ENCODE measurements around the gene PTGIS. TPM values are rescaled to one million over a fixed set of nuclear protein-coding genes. Genes with fewer than 3 reads are reported as not detected.

Gene PTGIS
- total RNA-seq, 6 experiments from 2014 or later: 0.05 TPM; not detected in 5

DNA sequence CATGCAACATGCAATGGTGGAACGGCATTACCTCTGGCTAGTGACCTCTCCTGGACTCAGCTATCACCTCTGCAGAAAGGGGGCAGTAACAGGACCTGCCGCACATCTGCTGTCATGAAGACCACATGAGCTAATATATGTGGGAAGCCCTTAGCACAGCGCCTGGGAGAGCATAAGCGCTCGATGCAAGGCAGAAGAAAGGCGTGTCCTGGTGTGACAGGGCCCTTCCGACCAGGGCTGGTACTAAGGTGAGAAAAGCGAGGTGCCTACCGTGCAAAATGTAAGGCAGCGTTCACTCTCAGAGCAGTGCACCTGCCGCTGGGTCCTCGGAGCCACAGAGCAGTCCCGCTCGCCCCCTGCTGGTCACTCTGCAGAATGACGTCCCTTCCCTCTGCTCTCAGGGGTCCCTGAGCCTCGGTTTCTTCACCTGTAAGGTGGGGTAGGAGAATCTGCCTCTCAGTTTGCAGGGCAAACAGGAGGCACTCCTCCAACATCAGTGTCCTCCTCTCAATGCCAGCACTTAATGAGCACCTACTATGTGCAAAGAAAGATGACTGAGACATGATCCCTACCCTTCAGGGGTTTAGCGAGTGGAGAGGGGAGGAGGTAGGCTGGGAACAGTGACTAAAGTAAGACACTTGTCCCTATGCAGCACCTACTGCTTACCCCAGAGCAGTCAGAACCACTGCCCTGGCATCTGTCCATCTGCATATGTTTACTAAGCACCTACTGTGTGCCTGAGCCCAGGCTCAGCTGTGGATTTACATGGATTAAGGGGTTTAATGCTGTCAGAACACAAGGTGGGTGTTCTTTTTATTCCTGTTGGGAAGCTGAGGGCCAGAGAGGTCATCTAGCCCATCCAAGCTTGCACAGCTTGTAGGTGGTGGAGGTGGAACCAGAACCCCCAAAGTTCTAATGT, 41.1 kb upstream of the PTGIS start:
- Mint-ChIP-seq H3K27ac (no peak overlapping the region), H3K4me3 (no peak overlapping the region), H3K4me1 (ENCODE audit: low read depth) (peaks cover 22% of the 10 kb centered on the region), H3K27me3 (ENCODE audit: insufficient read depth) (no peaks in the 10 kb centered on the region; the same call in none of the 2 replicates), H3K36me3 (ENCODE audit: low read depth) (no peaks in the 10 kb centered on the region), H3K9me3 (no peaks in the 10 kb centered on the region)
- DNase-seq: peak; percentile 12
- peak; percentile 100 for TF ChIP-seq CTCF (IDR thresholded peaks at IDR 0.05)

DNA sequence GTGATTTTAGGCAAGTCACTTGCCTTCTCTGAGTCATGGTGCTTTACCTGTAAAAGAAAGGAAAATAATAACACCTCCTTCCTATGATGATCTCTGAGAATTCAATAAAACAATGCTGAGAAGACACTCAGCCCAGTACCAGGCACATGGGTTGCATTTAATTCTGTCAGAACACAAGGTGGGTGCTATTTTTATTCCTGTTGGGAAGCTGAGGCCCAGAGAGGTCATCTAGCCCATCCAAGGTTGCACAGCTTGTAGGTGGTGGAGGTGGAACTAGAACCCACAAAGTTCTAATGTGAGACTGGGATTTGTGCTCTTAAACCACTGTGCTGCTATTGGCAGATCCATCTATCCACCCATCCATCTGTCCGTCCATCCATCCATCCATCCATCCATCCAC, 39.6 kb upstream of the PTGIS start:
- no peak overlapping the region for H3K27ac Mint-ChIP-seq
- H3K9me3 Mint-ChIP-seq: no peaks in the 10 kb centered on the region
- no peak for TF ChIP-seq CTCF (IDR thresholded peaks at IDR 0.05)
- H3K4me3 Mint-ChIP-seq: no peak overlapping the region
- DNase-seq: no peak
- H3K36me3 Mint-ChIP-seq (ENCODE audit: low read depth): no peaks in the 10 kb centered on the region
- H3K27me3 Mint-ChIP-seq (ENCODE audit: insufficient read depth): no peaks in the 10 kb centered on the region; the same call in none of the 2 replicates
- peaks cover 28% of the 10 kb centered on the region for H3K4me1 Mint-ChIP-seq (ENCODE audit: low read depth)

DNA sequence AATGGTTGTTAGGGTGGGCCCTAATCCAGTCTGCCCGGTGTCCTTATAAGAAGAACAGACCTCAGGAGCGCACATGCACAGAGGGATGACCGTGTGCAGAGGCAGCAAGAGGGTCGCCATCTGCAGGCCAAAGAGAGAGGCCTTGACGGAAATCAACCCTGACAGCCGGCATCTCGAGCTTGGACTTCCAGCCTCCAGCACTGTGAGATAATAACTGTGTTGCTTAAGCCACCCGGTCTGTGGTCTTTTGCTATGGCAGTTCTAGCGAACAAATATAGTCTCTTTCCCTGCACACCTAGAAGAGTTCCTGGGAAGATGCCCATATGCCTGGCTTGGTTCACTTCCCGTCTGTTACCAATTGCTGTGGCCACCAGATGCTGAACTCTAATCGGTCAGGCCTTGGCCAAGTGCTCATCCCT, 35.3 kb upstream of the PTGIS start:
- Mint-ChIP-seq H3K9me3 (no peaks in the 10 kb centered on the region), H3K36me3 (ENCODE audit: low read depth) (no peaks in the 10 kb centered on the region), H3K27me3 (ENCODE audit: insufficient read depth) (no peaks in the 10 kb centered on the region; the same call in none of the 2 replicates), H3K27ac (no peak overlapping the region; the same call in 1 of the 2 replicates), H3K4me3 (no peak overlapping the region), H3K4me1 (ENCODE audit: low read depth) (peaks cover 20% of the 10 kb centered on the region)
- peak; percentile 53; the same call in 1 of the 2 replicates for TF ChIP-seq CTCF (IDR thresholded peaks at IDR 0.05)
- peak; percentile 69 for DNase-seq

GRCh38 chr20:49602345-49603208, 34.6 kb upstream of the PTGIS start:
- no peaks in the 10 kb centered on the region; the same call in none of the 2 replicates for H3K27me3 Mint-ChIP-seq (ENCODE audit: insufficient read depth)
- no peak overlapping the region for H3K4me3 Mint-ChIP-seq
- H3K4me1 Mint-ChIP-seq (ENCODE audit: low read depth): peaks cover 20% of the 10 kb centered on the region
- no peak for DNase-seq
- no peak overlapping the region for H3K27ac Mint-ChIP-seq
- no peaks in the 10 kb centered on the region for H3K36me3 Mint-ChIP-seq (ENCODE audit: low read depth)
- H3K9me3 Mint-ChIP-seq: no peaks in the 10 kb centered on the region
- TF ChIP-seq CTCF (IDR thresholded peaks at IDR 0.05): no peak

GRCh38 chr20:49601153-49601924, 33.4 kb upstream of the PTGIS start:
- Mint-ChIP-seq H3K4me1 (ENCODE audit: low read depth) (peaks cover 23% of the 10 kb centered on the region), H3K27me3 (ENCODE audit: insufficient read depth) (no peaks in the 10 kb centered on the region; the same call in none of the 2 replicates), H3K36me3 (ENCODE audit: low read depth) (no peaks in the 10 kb centered on the region), H3K9me3 (no peaks in the 10 kb centered on the region), H3K27ac (no peak overlapping the region), H3K4me3 (no peak overlapping the region)
- DNase-seq: no peak
- no peak for TF ChIP-seq CTCF (IDR thresholded peaks at IDR 0.05)

All from HFFc6 (cell line).